Activated CD4-positive, alpha-beta T cell treated with anti-CD3 and anti-CD28 coated beads, Interleukin-2, amount 50 U/mL, for 24 hours (primary cell): ENCODE measurements around the gene GALNT10.

Source experiments
- DNase-seq, 2 donors: peaks; one replicate each; pipeline ENCODE4 v3.0.0-alpha.2; 2020; ENCODE audit warnings: low read depth in 1 of 2, low spot score in 1 of 2

GALNT10 gene

GRCh38 chr5:154230526-154230925 is 40.0 kb downstream of the GALNT10 start:
- no peak for DNase-seq

GRCh38 chr5:154234551-154234950 is 44.0 kb downstream of the GALNT10 start:
- DNase-seq = no peak

DNA sequence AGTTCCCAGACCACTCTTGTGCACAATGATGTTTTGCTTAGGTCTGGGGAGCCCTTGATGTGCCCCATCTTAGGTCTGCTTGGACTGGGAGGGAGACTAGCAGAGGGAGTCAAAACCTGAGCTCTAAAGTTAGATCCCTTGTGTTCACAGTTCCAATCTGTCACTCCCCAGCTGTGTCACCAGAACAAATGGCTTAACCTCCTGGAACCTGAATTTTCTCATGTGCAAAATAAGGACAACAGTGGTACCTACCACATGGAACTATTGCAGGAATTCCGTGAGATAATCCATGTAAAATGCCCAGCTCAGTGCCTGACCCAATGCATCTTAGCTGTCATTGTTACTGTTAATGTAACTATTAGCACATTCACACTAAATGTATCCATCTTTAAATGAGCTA is 45.5 kb downstream of the GALNT10 start:
- DNase-seq = no peak

GRCh38 chr5:154236536-154237375 is 46.2 kb downstream of the GALNT10 start:
- DNase-seq = no peak

DNA sequence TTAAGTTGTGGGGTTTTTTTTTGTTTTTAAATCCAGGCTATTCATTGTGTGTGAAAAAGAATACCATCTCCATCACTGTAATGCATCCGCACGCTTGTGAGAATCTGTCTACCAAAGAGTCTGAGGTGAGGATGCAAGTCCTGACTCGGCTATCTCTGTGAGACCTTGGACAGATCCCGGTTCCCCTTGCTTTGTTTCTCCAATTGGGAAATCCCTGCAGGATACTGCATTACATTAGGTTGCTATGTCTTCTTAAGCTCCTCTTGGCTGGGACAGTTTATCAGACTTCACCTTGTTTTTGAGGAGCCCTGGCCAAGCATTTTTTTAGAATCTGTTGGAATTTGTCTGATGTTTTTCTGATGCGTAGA is 46.8 kb downstream of the GALNT10 start:
- no peak for DNase-seq

GRCh38 chr5:154237946-154238345 is 47.4 kb downstream of the GALNT10 start:
- DNase-seq = no peak

- DNase-seq = no peak
Measured at GRCh38 chr5:154238776-154239481, 48.4 kb downstream of the GALNT10 start.

- no peak for DNase-seq
Measured at GRCh38 chr5:154240595-154240994, 50.1 kb downstream of the GALNT10 start.

DNA sequence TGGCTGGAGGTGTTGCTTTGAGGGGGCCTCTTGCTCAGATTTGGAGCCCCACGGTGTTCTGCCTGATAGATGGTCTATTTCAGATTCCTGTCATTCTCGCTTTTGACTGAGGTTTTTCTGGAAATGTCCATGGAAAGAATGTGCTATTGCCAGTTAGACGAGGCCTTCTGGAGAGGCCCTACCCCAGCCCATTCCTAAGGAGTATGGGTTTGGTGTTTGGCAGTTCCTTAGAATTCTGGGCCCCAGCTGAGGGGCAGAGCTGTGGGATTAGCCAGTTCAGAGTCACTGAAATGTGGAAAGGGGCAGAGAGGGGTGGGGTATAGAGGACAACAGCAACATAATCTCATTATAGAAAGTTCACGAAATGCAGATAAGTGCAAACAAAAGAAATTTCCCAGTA is 50.5 kb downstream of the GALNT10 start:
- DNase-seq = no peak

- no peak for DNase-seq
Measured at GRCh38 chr5:154242442-154242841, 51.9 kb downstream of the GALNT10 start.

DNA sequence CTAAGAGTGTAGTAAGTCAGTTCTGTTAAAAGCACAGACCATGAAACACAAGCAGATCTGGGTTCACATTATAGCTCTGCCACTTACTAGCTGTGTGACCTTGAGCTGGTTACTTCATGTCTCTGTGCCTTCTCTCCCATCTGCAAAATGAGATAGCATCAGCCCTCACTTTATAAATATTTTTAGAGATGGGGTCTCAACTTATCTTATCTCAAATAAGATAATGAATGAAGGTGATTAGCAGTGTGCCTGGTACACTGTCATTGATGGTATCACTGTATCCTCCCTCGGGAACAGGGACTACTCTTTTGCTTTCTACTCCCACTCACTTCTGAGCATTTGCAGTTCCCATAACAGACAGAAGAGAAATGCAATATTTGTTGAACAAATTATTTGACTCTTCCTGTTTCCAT is 52.4 kb downstream of the GALNT10 start:
- no peak for DNase-seq

DNA sequence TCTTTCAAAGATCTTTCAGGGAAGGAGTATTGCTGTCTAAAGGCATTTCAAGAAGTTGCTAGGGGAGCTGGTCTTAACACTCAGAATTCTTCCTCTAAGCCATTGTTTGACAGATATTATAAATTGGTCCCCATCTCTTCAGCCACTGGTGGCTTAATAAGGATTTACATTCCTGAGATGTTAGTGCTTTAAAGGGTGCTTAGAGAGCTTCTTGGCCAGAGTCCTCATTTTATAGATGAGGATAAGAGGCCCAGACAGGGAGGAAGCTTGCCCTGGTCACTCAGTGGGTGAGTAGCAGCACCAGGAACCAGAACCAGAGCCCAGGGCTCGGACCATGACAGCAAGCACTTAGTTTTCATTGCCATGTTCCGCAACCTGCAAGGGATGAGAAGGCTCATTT is 53.2 kb downstream of the GALNT10 start:
- no peak for DNase-seq

- DNase-seq = no peak
Measured at GRCh38 chr5:154244476-154244875, 53.9 kb downstream of the GALNT10 start.

DNA sequence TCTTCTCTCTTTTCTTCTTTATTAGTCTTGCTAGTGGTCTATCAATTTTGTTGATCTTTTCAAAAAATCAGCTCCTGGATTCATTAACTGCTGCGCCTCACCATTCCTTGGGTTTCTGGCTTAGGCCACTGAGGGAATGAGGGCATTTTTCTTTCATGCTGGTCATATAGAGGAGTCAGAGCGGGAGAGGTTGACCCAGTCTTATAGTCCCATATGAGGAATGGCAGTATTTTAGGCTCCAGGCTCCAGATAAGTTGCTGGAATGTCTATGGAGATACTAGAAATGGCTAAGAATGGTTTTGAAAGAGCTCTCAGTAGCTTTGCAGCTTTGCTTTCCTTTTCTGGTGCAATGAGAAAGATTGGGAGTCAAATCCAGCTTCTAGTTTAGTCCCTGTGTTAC is 58.2 kb downstream of the GALNT10 start:
- no peak for DNase-seq

GRCh38 chr5:154249826-154250225 is 59.3 kb downstream of the GALNT10 start:
- no peak for DNase-seq

- no peak for DNase-seq
Measured at GRCh38 chr5:154251529-154251928, 61.0 kb downstream of the GALNT10 start.

GRCh38 chr5:154253807-154254206 is 63.3 kb downstream of the GALNT10 start:
- no peak for DNase-seq

DNA sequence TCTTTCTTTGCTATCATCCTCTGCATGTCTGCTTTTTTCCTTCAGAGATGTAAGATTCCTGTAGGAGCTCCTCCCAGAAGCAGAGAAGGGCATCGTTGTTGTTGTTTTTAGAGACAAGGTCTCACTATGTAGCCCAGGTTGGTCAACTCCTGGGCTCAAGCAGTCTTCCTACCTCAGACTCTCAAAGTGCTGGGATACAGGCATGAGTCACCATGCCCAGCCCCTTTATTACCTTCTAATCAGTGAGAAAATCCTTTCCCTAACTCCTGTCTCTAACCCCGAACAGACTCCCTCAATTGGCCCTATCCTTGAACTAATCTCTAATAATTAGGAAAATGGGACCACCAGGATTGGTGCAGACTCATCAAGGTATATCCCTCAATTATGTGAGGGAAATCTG is 64.4 kb downstream of the GALNT10 start:
- no peak for DNase-seq

DNA sequence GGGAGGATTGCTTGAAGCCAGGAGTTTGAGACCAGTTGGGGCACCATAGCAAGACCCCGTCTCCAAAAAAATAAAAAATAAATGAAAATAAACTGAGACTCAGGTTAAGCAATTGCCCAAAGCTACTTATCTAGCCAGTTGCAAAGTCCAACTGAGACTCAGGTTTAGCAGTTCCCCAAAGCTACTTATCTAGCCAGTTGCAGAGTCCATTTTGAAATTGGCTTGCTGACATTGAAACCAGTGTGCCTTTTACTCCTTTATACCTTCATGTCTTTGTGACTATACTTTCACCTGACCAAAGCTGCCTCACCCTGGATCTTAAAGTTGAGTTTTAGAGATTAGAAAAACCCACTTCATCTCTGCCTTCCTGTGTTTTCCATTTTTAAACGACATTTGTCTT is 66.5 kb downstream of the GALNT10 start:
- DNase-seq = no peak

DNA sequence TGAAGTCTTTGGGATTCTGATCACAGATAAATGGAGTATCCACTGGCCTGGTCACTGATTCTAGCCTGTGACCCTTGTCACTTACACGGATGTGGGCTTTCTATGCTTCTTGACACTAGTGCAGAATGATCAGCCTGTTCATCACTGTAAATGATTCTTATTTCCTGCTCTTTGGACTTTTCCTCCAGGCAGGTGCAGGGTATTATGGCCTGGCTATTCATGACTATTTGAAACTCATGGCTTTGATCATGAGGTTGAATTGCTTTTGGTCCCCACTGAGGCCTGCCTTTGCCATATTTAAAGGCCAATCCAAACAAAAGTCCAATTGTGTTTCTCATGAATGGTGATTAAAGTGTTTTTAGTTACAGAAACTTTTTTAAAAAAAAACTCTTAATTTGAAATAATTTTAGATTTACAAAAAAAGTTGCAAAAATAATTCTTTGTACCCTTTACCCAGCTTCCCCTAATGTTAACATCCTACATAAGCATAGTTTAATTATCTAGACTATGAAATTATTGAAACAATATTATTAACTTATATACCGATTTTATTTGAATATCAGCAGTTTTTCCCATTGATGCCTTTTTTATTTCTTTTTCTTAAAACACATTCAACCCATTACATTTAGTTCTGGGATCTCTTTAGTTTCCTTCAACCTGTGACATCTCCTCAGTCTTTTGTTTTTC is 68.1 kb downstream of the GALNT10 start:
- DNase-seq = no peak

- DNase-seq = no peak
Measured at GRCh38 chr5:154260224-154260927, 69.8 kb downstream of the GALNT10 start.
